ENCODE measurements around the gene WRAP73.
"Not testable (repeated sequence)": the region's sequence is repeated elsewhere in the genome, so short reads cannot be mapped to it uniquely, and the experiment has no call there.

The WRAP73 gene

DNA sequence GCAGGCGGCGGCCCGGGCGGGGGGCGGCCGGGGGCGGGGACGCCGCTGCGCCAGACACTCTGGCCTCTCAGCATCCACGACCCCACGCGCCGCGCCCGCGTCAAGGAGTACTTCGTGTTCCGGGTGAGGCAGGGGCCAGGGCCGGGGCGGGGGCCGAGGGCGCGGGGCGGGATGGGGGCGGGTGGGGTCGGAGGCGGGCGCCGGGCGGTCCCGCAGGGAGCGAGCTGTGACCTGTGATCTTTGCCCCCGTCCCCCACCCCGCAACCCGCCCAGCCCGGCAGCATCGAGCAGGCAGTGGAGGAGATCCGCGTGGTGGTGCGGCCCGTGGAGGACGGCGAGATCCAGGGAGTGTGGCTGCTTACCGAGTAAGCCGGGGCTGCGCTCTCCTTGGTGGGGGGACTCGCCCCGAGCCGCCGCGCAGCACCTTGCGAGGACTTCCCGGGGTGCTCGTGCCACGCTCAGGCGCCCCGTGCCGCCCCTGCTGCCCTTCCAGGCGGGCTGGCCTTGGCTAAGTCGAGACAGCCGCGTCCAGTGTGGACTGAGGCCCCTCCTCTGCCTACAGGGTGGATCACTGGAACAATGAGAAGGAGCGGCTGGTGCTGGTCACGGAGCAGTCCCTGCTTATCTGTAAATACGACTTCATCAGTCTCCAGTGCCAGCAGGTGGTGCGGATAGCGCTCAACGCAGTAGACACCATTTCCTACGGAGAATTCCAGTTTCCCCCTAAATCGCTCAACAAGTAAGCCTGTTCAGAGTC lies 24.6 kb downstream of the WRAP73 start:
- Mint-ChIP-seq H3K27ac (peak overlapping the region; percentile 34), H3K27me3 (no peaks in the 10 kb centered on the region), H3K36me3 (no peaks in the 10 kb centered on the region), H3K4me3 (peak overlapping the region; percentile 93), H3K4me1 (ENCODE audit: low read depth) (peaks cover 39% of the 10 kb centered on the region), H3K9me3 (ENCODE audit: low read depth) (no peaks in the 10 kb centered on the region)

DNA sequence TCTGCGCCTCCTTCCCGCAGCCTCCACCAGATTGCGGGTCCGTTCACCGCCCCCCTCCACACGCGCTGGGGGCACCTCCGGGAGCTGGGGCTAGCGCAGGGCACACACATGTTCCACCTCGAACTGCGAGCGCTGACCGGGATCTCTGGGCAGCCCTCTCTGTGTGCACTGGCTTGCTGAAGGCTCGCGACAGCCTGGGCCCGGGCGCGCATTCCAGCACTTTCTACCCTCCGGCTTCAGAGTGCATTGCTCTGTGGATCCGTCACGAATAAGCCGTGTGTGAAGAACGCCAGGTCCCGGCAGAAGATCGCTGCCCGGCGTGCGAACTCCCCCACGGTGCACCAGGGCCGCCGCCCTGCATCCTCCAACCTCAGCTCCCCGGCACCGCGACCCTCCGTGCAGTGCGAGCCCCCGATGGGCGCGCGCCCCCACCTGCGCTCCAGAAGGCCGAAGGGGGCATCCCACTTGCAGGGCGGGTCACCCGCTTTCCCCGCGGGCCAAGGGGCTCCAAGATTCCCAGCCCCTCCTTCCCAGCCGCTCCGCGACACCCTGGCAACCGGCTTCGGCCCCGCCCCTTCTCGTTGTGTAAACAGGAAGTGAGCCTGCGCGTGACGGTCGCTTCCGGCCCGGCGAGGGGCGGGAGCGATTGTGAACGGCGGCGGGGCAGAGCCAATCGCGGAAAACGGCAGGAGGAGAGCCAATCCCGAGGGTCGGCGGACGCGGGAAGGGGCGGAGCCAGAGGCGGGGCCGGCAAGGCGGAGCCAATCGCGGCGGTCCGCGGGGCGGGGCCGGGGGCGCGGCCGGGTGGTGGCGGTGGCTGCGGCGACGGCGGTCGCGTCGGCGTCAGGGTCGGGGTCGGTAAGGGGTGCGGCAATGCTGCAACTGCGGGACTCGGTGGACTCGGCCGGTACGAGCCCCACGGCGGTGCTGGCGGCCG lies 25.4 kb downstream of the WRAP73 start, which contains the start of gene TPRG1L:
TSS of gene TPRG1L (plus strand) at position 816 of the 937 bp plus-strand sequence. CDS start at position 874, 58 bp downstream.
- Mint-ChIP-seq H3K4me1 (ENCODE audit: low read depth) (peaks cover 41% of the 10 kb centered on the region), H3K27me3 (no peaks in the 10 kb centered on the region)

DNA sequence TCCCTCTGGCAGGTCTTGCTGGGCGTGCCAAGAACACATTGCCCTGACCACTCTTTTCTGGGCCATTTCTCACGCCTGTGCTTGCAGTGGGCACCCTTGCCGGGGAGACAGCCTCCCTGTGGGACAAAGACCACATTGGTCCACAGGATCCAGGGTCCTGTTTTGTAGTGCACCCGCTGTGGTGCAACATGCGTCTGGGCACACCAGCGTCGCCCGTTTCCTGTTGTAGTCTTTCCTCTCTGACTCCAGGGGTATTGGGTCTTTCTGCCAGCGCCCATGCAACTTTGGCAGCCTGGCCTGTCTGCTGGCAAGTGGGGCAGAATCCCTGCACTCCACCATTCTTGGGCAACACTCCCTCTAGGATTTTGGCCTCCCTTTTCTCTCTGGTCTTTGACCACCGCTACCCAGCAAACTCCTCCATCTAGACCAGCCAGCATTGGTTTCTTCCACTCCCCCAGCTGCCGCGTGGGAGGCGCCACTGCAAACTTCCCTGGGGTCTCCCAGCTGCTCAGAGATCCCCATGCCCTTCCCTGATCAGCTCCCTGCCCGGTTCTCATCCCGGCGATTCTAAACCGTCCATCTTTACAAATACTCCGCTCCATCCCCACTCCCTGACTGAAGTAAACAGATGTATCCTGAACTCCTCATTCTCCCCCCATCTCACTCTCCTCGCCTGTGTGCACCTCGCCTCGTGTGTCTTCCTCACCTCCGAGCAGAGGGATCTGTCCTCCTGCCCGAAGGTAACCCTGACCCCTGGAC lies 26.3 kb downstream of the WRAP73 start:
- Mint-ChIP-seq H3K9me3 (ENCODE audit: low read depth) (no peaks in the 10 kb centered on the region), H3K27me3 (no peaks in the 10 kb centered on the region), H3K4me1 (ENCODE audit: low read depth) (peaks cover 49% of the 10 kb centered on the region), H3K4me3 (peak overlapping the region; percentile 93), H3K36me3 (no peaks in the 10 kb centered on the region), H3K27ac (peak overlapping the region; percentile 16)

More for the DNA sequence above, 25.4 kb downstream of the WRAP73 start, which contains the start of gene TPRG1L:
- Mint-ChIP-seq H3K9me3 (ENCODE audit: low read depth) (no peaks in the 10 kb centered on the region), H3K4me3 (peak within 1 kb of the TSS; percentile 93), H3K27ac (peak within 1 kb of the TSS; percentile 75), H3K36me3 (no peaks in the 10 kb centered on the region)

DNA sequence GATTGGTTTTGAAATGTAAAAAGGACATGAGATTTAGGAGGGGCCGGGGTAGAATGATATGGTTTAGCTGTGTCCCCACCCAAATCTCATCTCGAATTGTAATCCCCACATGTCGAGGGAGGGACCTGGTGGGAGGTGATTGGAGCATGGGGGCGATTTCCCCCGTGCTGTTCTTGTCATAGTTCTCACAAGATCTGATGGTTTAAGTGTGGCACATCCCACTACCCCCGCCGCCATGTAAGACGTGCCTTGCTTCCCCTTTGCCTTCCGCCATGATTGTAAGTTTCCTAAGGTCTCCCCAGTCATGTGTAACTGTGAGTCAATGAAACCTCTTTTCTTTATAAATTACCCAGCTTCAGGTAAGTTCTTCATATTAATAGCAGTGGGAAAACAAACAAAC lies 27.8 kb downstream of the WRAP73 start:
- not testable (repeated sequence) for H3K9me3 Mint-ChIP-seq (ENCODE audit: low read depth); H3K27me3 Mint-ChIP-seq; H3K27ac Mint-ChIP-seq; H3K36me3 Mint-ChIP-seq
- peak overlapping the region; percentile 64 for H3K4me3 Mint-ChIP-seq
- H3K4me1 Mint-ChIP-seq (ENCODE audit: low read depth): peaks cover 49% of the 10 kb centered on the region

DNA sequence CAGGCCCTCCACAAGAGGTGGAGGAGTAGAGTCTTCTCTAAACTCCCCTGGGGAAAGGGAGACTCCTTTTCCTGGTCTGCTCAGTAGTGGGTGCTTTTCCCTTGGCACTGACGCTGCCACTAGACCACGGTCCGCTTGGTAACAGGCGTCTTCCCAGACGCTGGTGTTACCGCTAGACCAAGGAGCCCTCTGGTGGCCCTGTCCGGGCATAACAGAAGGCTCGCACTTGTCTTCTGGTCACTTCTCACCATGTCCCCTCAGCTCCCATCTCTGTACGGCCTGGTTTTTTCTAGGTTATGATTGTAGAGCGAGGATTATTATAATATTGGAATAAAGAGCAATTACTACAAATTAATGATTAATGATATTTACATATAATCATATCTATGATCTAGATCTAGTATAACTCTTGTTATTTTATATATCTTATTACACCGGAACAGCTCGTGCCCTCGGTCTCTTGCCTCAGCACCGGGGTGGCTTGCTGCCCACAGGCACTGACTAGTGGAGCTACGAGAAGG lies 28.7 kb downstream of the WRAP73 start:
- H3K27me3 Mint-ChIP-seq; H3K4me3 Mint-ChIP-seq; H3K9me3 Mint-ChIP-seq (ENCODE audit: low read depth); H3K27ac Mint-ChIP-seq; H3K36me3 Mint-ChIP-seq: not testable (repeated sequence)
- peaks cover 48% of the 10 kb centered on the region for H3K4me1 Mint-ChIP-seq (ENCODE audit: low read depth)

DNA sequence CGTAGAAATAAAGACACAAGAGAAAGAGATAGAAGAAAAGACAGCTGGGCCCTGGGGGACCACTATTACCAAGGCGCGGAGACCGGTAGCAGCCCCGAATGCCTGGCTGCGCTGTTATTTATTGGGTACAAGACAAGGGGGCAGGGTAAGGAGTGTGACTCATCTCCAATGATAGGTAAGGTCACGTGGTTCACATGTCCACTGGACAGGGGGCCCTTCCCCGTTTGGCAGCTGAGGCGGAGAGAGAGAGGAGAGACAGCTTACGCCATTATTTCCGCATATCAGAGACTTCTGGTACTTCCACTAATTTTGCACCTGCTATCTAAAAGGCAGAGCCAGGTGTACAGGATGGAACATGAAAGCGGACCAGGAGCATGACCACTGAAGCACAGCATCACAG lies 29.2 kb downstream of the WRAP73 start:
- Mint-ChIP-seq H3K36me3 (no peaks in the 10 kb centered on the region), H3K9me3 (ENCODE audit: low read depth) (no peaks in the 10 kb centered on the region), H3K27me3 (no peaks in the 10 kb centered on the region), H3K4me1 (ENCODE audit: low read depth) (peaks cover 43% of the 10 kb centered on the region), H3K27ac (no peak overlapping the region), H3K4me3 (no peak overlapping the region)

DNA sequence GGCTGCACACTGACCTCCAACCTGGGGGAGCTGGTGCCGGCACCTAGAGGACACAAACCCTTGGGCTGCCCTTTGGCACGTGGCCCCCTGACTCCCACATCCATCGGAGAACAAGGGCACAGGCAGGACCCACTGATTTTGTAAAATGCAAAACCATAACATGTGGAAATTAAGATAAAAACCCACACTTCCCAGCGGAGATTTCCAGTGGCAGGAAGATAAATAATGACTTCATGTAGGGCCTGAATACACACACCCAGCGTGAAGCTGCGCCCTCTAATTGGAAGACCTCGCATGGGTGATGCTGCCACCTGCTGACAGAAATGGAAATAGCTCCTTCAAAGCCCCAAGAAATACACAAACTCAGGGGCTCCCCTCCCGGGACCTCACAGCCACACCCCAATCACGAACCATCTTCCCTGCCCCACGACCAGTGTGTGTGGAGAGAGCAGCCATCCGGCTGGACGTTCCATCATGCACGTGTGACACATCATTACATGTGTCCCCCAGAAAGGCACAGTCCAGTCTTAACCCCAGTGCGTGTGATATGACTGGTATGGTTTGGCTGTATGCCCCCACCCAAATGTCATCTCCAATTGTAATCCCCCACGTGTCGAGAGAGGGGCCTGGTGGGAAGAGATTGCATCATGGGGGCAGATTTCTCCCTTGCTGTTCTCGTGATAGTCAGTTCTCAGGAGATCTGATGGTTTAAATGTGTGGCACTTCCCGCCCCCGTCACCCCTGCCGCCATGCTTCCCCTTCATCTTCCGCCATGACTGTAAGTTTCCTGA lies 30.8 kb downstream of the WRAP73 start:
- no peaks in the 10 kb centered on the region for H3K36me3 Mint-ChIP-seq
- H3K27me3 Mint-ChIP-seq: no peaks in the 10 kb centered on the region
- H3K4me1 Mint-ChIP-seq (ENCODE audit: low read depth): peaks cover 37% of the 10 kb centered on the region
- H3K9me3 Mint-ChIP-seq (ENCODE audit: low read depth): no peaks in the 10 kb centered on the region
- H3K4me3 Mint-ChIP-seq: no peak overlapping the region
- H3K27ac Mint-ChIP-seq: peak overlapping the region; percentile 54

DNA sequence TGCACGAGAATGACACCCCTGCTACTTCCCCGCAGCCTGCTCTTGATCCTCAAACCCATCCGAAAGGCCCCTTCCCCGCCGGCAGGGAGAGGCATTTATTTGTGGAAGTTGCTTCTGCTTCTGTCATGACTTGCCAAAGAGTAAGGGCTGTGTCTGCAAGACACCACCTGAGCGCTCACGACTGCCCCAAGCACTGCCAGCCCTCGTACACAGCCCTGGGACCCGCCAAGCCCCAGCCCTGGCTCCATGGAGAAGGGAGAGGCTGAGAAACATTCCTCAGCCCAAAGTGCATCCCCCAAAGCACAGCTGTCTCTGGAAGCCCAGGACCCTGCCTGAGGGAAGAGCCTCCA lies 31.4 kb downstream of the WRAP73 start:
- Mint-ChIP-seq H3K4me3 (no peak overlapping the region), H3K27ac (no peak overlapping the region), H3K4me1 (ENCODE audit: low read depth) (peaks cover 31% of the 10 kb centered on the region)

DNA sequence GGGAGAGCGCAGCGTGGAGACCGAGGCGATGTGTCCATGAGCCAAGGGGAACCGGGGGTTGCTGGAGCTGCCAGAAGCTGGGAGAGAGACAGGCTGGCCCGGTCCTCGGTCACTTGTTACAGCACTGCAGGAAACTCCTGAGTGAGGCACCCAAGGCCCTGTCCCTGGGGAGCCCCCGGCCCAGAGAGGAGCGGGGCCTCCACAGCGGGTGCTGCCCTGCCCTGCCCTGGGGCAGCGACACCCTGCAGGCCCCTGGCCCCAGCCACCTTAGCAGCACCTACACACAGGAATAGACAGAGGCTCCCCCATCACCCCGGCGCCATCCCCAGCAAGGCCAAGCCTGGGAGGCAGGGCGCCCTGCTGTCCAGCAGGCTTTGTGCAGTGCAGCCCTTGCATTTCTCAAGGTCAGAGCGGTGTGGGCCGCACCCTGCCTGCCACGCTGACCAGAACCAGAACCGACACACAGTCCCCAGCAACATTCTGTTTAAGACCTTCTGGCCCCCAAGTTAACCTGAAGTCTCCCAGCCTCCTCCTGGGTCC lies 32.0 kb downstream of the WRAP73 start:
- Mint-ChIP-seq H3K27ac (no peak overlapping the region), H3K4me1 (ENCODE audit: low read depth) (peaks cover 25% of the 10 kb centered on the region), H3K4me3 (no peak overlapping the region), H3K27me3 (no peaks in the 10 kb centered on the region), H3K9me3 (ENCODE audit: low read depth) (no peaks in the 10 kb centered on the region), H3K36me3 (no peaks in the 10 kb centered on the region)

More for the DNA sequence above, 31.4 kb downstream of the WRAP73 start:
- Mint-ChIP-seq H3K9me3 (ENCODE audit: low read depth) (no peaks in the 10 kb centered on the region), H3K36me3 (no peaks in the 10 kb centered on the region), H3K27me3 (no peaks in the 10 kb centered on the region)

DNA sequence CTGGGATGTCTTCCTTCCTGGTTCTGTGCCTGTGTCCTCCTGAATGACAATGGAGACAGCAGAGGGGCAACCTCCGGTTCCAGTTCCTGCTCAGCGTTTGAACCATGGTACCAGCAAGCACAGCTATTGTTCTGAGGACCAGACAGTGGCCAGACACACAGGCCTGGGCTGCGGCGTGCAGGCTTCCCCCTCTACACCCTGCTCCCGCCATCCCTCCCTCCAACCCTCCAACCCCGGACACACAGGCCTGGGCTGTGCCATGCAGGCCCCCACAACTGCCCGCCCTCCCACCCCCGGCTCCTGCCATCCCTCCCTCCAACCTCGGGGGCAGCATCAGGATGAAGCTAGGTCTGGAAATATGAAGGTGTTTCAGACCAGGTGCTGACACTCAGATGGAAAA lies 33.0 kb downstream of the WRAP73 start:
- H3K27ac Mint-ChIP-seq: no peak overlapping the region
- no peak overlapping the region for H3K4me3 Mint-ChIP-seq
- H3K36me3 Mint-ChIP-seq: no peaks in the 10 kb centered on the region
- peaks cover 18% of the 10 kb centered on the region for H3K4me1 Mint-ChIP-seq (ENCODE audit: low read depth)
- no peaks in the 10 kb centered on the region for H3K27me3 Mint-ChIP-seq
- H3K9me3 Mint-ChIP-seq (ENCODE audit: low read depth): no peaks in the 10 kb centered on the region

DNA sequence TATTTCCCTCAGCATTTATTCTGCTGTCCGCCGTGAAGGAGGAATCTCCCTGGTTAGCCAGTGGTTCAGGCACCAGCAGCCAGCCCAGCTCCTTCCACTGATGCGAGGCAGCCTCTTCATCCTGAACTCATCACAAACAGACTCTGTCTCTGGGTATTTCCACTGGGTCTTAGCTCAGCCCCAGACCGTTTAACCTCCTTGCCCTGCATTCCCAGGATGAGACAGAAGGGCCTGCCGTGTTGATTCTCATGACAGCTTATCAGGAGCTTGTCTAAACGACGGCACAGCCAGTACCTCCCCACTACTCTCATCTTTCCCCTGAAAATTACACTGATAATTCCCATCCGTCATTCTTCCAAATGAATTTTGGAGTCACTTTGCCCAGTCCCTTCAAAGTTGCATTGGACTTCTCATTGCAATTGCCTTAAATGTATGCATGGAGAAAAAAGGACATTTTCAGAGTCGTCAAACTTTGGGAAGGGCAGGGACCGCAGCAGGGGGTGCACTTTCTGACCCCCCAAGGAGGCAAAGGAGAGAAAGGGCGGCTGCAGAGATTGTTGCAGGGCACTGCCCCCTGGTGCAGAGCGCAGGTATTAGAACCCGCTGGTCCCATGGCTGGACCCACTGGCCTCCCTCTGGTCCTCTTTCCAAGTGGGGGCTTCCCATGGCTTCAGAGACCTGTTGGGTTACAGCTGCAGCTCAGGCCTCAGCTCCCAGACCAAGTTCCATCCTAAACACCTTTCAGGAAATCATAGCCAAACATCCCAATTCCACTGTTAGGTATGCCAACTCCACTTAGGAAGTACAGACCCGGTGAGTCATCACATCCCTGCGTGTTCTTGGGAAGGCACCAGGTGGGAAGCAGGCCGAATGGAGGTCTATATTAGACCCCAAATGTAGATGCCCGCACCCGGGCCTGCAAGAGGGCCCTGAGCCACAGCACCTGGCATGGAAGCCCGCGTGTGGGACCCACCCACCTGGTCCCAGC lies 34.9 kb downstream of the WRAP73 start:
- H3K27ac Mint-ChIP-seq: no peak overlapping the region
- peaks cover 2% of the 10 kb centered on the region for H3K27me3 Mint-ChIP-seq
- no peaks in the 10 kb centered on the region for H3K9me3 Mint-ChIP-seq (ENCODE audit: low read depth)
- H3K4me1 Mint-ChIP-seq (ENCODE audit: low read depth): peaks cover 14% of the 10 kb centered on the region
- no peak overlapping the region for H3K4me3 Mint-ChIP-seq
- no peaks in the 10 kb centered on the region for H3K36me3 Mint-ChIP-seq

DNA sequence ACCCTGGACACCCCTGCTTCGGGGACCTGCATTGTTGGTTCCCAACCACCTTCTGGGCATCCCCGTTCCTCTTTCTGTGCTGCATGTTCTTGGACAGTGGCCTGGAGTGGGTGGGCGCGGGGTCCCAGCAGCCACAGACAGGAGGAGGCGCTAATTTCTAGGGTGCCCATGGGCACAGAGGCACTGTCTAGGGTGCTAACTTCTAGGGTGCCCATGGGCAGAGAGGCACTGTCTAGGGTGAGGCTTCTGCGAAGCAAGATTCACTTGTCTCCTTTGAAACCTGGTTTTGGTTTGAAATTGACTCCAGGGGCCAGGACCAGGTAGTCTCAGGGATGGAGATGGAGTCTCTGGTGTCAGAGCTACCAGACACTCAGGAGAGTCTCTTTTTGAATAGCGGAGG lies 37.8 kb downstream of the WRAP73 start:
- H3K9me3 Mint-ChIP-seq (ENCODE audit: low read depth): no peaks in the 10 kb centered on the region
- no peak overlapping the region for H3K27ac Mint-ChIP-seq
- H3K36me3 Mint-ChIP-seq: no peaks in the 10 kb centered on the region
- peak overlapping the region; percentile 69 for H3K4me3 Mint-ChIP-seq
- H3K4me1 Mint-ChIP-seq (ENCODE audit: low read depth): peaks cover 4% of the 10 kb centered on the region
- peaks cover 5% of the 10 kb centered on the region for H3K27me3 Mint-ChIP-seq

All from activated naive CD8-positive, alpha-beta T cell (primary cell).